GM19395 (cell line): ENCODE measurements around the gene PIP5K1A.
"Not testable (repeated sequence)": the region's sequence is repeated elsewhere in the genome, so short reads cannot be mapped to it uniquely, and the experiment has no call there.

Experiments used
- ATAC-seq: cut with Tn5 transposase; IDR thresholded peaks from one replicate; pipeline ENCODE4 v1.9.1; 2021; ENCODE audit warnings: mild to moderate bottlenecking, moderate library complexity; ENCODE audit not compliant: unreplicated experiment

PIP5K1A gene

GRCh38 chr1:151251656-151252470, 53.5 kb downstream of the PIP5K1A start:
- ATAC-seq, result no peak

DNA sequence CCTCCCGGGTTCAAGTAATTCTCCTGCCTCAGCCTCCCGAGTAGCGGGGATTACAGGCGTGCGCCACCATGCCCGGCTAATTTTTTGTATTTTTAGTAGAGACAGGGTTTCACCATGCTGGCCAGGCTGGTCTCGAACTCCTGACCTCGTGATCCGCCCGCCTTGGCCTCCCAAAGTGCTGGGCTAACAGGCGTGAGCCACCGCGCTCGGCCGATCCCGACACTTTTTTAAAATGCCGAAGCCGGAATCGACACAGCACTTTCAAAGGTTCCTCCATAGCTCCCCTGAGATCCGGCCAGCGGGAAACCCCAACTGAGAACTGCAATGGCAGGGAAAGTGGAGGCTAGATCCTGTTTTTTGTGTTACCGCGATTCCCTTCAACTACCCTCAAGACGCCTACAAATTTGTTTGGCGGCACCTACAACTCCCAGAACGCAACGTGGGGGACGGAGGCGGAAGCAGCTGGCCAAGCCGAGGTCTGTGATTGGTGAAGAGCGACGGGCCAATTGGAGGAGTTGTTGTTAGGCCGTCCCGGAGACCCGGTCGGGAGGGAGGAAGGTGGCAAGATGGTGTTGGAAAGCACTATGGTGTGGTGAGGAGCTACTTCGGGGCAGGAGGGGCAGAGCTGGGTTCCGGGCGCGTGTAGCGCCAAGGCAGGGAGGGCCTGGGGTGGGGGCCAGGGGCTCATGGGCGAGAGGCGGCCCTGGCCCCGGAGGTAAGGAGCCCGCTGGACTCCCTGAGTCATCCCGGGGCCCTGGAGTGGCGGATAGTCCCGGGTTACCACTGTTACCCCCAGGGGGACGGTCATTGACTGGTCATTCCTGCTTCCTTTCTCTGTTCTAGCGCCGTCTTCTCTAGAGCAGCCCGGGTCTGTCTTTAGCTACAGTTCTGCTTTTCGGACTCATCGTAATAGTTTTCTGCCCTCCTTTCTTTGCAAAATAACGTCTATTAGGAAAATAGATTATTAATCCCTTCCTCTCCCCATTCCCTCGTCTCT, 56.2 kb downstream of the PIP5K1A start, which contains the start of gene PSMD4:
Gene PSMD4 (plus strand): TSS at position 518 of the 997 bp plus-strand sequence. CDS start 49 bp downstream, at position 567.
- ATAC-seq, result peak; percentile 92

DNA sequence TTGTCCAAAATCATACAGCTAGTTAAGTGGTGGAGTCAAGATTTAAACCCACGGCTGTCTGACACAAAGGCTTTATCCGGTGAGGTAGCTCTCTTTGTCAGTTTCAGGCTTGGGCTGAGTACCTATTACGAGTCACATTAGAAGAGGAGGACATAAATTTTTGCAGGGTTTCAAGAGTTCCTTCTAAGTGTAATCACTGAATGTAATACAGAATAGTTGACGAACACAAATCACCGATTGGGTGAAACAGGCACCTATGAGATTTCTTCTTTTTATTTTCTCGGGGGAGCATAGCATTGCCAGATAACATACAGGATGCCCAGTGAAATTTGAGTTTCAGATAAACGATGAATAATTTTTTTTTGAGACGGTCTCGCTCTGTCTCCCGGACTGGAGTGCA, 57.0 kb downstream of the PIP5K1A start:
- no peak for ATAC-seq

DNA sequence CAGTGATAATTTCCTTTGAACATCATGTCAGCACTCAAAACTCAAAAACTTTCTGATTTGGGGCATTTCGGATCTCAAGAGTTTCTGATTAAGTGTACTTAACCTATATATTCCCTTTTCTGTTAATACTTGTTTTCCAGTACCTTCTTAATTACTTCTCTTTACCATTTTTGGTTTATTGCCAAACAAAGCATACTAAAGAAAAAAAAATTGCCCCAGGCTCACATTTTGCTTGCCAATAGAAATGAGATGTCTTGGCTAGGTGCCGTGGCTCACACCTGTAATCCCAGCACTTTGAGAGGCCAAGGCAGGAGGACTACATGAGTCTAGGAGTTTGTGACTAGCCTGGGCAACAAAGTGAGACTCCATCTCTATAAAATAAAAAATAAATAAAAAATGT, 61.0 kb downstream of the PIP5K1A start:
- ATAC-seq, result no peak

GRCh38 chr1:151265446-151266236, 67.3 kb downstream of the PIP5K1A start:
- ATAC-seq, result no peak

DNA sequence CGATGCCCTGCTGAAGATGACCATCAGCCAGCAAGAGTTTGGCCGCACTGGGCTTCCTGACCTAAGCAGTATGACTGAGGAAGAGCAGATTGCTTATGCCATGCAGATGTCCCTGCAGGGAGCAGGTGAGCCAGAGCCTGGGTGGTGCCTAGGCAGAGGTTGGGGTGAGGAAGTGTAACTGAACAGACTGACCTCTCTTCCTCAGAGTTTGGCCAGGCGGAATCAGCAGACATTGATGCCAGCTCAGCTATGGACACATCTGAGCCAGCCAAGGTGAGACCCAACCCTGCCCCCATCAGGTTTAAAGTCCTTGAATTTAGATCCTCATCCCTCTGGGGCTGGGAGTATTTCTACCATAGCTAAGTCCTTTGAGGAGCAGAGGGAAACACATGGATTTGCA, 68.0 kb downstream of the PIP5K1A start:
- no peak for ATAC-seq

DNA sequence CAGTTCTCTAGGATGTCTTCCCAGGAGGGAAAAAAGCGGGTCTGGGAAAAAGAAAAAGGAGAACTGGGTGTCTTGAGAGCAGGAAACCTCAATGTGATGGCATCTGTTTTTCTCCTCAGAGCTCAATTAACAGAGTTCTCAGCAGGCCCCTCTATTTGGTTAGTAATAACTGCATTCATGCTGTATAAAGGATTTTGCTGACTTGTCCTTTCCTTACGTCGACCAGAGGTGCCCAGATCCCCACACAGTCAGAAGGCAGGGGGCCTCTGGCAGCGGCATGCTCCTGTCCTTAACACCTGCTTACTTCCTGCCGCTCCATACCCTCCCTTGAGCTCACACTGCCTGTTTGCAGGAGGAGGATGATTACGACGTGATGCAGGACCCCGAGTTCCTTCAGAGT, 68.5 kb downstream of the PIP5K1A start:
- ATAC-seq, result no peak

DNA sequence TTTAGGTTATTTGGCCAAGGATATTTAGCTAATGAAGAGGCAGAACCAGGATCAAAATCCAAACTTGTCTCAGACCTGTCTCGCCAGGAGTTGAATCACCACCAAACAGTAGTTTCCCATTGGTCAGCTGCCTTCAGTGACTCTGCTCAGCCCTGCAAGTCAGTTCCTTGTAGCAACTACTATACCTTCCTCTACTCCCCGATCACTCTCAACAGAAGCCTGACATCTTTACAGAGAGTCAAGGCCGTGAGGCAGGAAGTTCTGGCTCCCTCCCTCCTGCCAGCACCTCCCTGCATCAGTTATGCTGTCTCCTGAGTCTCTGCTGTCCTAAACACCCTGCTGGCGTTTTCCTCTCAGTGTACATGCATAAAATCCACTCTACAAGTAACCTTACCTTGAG, 69.4 kb downstream of the PIP5K1A start:
- ATAC-seq, result no peak

- ATAC-seq, result no peak
Observed at GRCh38 chr1:151273924-151274466, 75.6 kb downstream of the PIP5K1A start.

- not testable (repeated sequence) for ATAC-seq
Observed at GRCh38 chr1:151275341-151275740, 77.0 kb downstream of the PIP5K1A start.

DNA sequence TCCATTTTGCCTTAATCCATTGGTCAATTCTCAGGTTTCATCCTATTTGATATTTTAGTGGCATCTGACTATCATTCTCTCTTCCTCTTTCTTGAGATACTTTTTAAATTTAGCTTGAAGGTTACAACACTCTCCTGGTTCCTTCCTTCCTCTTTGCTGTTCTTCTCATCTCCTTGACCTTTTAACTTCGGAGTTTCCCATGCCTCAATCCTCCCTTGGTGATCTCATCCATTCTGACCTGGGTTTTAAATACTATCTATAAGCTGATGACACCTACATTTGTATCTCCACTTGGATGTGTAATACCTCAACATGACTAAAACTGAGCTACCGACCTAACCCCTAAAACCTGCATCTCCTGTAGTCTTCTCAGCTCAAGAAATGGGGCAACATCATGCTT, 78.9 kb downstream of the PIP5K1A start:
- ATAC-seq, result no peak

DNA sequence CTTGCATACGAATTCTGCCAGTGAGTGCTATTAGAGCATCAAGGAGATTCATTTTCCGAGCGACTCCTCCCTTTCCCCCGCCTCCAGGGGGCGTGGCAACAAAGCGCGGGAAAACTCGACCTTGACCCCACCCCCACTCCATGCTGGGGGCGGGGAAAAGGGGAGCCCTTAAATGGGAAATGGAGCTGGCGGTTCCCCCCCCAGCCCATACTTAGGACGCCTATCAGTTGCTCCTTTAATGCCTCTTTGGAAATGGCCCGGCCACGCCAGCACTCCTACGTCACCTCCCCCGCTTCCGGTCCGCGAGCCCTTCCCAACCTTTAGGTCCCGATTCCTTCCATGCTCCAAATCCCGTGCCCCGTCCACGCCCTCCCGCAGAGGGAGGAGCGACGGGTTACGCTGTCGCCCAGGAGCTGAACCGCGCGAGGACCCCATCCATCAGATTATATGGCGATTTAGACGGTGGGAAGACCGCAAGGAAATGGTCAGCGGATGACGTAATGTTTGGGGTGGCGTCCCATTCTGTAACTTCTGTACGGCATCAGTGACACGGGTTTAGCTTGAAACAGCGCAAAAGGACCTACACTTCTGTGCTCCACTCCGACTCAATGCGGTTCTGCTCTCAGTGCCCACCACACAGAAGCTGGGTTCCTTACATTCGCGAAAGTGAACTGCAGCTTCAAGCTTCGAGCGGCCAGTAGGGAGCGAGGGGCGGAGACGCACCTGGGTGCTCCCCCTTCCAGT, 83.0 kb downstream of the PIP5K1A start:
- ATAC-seq, result peak; percentile 35

- ATAC-seq, result peak; percentile 86
Observed at GRCh38 chr1:151281969-151282882, 83.9 kb downstream of the PIP5K1A start, which contains the start of gene ZNF687. Gene ZNF687, plus strand, starts transcription at chr1:151282299. Its CDS starts 3,993 bp downstream, at chr1:151286292.

- ATAC-seq, result no peak
Observed at GRCh38 chr1:151282883-151283725, 84.8 kb downstream of the PIP5K1A start.

DNA sequence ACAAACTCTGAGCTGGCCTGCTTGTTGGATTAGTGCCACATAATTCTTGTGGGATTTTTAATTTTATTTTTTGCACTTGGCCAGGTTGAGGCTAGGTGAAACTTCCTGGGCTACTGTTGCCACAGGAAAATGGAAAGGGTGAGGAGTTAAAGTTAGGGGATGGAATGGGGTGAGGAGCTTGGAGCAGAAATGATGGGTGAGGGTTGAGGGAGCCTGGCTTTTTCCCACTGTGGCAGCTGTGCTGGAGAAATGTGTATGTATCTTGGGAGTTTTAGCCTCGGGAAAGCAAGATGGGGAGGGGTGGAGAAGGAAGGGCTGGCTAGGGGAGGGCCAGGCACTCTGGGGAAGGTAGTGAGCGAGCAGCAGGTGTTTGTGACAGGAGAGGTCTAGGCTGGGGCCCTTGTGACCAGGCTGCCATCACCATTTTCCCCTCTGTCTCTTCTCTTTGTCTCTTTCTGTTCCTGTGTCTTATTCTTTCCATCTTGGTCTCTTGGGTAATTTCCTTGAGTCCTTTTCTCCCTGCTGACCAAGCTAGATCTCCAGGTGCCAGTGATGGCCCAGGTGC, 85.7 kb downstream of the PIP5K1A start:
- no peak for ATAC-seq

- no peak for ATAC-seq
Observed at GRCh38 chr1:151286619-151287340, 88.4 kb downstream of the PIP5K1A start.

GRCh38 chr1:151287341-151287699, 89.0 kb downstream of the PIP5K1A start:
- no peak for ATAC-seq
